ENCODE results near the gene NCEH1.
"Not testable (repeated sequence)": the region's sequence is repeated elsewhere in the genome, so short reads cannot be mapped to it uniquely, and the experiment has no call there.

Gene NCEH1

GRCh38 chr3:172705170-172705569 lies 5.7 kb downstream of the NCEH1 start:
- no peak for DNase-seq

DNA sequence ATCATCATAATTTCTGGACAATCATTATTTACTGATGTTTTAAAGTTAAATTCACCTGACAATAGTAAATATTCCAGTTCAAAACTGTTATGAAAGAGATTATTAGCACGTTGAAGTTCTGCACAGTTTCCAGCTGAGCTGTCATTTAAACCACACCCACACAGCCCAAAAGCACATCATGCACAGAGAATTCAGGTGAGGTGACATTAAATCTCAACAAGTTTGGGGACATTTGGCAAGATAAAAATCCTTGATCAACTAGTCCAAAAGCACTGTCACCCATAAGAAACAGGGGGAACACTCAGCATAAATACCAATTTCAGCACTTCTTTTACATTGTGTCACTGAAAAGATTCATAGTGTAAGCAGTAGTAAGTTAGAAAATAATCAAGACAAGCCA lies 6.9 kb downstream of the NCEH1 start:
- DNase-seq: no peak

DNA sequence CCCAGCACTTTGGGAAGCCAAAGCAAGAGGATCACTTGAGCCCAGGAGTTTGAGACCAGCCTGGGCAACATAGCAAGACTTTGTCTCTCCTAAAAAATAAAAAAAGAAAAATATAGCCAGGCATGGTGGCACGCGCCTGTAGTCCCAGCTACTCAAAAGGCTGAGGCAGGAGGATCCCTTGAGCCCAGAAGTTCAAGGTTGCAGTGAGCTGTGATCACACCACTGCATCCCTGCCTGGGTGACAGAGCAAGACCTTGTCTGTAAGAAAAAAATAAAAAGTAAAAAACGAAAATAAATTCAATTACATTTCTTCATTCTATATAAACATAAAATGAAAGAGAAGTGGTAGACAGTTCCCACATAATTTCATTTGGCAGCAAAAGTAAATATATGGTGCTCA lies 8.1 kb downstream of the NCEH1 start:
- DNase-seq: not testable (repeated sequence)

DNA sequence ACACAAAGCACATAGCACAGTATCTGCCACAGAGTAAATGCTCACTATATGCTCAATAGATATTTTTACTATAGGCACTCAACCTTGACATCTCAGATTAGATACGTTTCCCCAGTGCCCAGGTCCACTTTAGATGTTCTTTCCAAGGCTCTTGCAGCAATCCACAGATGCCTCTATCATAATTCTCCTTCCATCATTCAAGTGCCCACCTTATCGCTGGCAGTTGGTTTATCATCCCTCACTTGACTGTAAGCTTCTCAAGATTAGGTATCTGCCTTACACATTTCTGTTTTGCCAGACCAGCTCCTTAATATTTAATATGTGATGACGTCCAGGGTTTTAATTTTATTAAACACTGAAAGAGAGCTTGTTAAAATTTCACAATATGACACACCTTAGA lies 8.6 kb downstream of the NCEH1 start:
- no peak for DNase-seq

DNA sequence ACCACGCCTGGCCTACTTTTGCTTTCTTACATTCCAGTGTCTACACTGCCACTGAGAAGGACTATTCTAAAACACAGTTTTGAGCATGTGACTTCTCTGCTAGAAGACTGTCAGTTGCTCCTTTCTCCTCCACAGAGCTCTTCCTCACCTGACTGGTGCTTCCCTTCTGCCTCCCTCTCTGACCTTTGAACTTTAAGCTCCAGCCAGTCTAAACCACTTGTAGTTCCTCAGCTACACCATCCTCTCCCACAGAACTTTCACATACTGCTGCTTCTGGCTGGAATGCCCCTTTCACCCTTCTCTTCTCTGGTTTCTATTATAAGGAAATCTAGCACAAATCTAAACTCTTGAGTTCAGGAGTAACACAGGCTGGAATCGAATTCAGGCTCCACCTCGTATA lies 9.1 kb downstream of the NCEH1 start:
- no peak for DNase-seq

- DNase-seq: no peak
Measured at GRCh38 chr3:172700936-172701455, 9.9 kb downstream of the NCEH1 start.

GRCh38 chr3:172700256-172700655 lies 10.6 kb downstream of the NCEH1 start:
- DNase-seq: no peak

DNA sequence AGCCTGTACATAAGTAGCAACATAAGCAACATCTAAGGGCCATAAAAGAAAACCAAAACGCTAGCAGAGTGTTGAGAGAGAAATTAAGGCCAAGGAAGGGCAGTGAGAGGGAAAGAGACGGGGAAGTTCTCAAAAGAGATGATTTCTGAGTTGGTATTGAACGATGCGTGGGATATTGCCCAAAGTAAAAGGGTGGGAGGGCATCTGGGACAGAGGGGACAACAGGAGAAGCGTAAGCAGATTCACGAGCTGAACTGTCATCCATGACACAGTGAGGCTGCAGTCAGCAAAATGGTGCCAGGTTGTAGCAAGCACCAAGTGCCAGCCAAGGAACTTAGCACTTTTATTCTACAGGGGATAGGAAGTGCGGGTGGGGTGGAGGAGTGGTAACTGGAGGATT lies 11.8 kb downstream of the NCEH1 start:
- DNase-seq: no peak

DNA sequence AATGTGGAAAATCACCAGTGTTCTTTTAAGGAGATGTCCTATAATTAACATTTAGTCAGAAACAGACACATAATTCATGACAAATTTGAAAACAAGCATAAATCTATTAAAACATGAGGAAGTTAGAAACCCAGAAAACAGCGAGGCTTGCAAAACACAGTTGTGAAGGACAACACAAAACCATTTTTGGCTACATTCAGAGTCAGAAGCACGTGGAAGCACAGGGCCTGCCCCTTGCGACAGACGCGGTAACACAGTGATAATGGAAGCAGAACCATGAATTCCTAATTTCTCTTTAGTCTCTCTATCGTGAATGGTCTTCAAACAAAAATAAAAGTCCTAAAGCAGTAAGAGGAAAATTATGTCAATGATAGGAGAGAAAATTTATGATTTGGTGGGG lies 12.2 kb downstream of the NCEH1 start:
- DNase-seq: no peak

DNA sequence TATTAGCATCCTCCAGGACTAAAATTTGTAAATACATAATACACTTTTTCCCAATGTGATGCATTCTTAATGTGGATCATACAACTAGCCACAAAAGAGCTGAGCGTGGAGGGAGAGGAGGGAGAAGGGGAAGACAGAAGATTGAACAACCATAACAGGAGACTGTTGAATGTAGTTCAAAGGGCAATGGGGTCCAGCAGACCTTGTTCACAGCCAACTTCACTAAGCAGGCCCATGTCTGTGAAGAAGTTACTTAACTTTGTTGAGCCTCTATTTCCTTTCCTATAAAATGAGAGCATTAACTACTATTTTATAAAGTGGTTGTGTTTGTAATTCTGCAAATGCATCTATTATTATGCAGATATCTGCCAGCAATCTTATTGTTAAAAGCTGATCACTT lies 13.3 kb downstream of the NCEH1 start:
- no peak for DNase-seq

DNA sequence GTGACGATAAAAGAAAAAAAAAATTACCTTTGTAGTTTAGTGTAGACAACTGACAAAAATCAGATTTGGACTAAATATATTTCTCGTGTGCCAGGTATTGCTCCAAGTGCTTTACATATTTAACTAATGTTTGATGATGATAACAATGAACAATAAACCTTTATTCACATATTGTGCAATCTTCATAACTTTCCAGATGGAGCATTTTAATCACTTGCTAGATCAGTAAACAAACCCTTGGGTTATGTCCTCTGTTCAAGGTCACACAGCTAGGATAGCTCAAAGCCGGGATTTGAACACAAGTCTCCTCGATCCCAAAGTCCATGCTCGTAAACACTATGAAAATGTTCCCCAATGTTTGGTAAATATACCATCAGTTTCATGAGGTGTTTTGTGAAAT lies 14.5 kb downstream of the NCEH1 start:
- DNase-seq: no peak

GRCh38 chr3:172694573-172695246 lies 16.2 kb downstream of the NCEH1 start:
- DNase-seq: no peak

DNA sequence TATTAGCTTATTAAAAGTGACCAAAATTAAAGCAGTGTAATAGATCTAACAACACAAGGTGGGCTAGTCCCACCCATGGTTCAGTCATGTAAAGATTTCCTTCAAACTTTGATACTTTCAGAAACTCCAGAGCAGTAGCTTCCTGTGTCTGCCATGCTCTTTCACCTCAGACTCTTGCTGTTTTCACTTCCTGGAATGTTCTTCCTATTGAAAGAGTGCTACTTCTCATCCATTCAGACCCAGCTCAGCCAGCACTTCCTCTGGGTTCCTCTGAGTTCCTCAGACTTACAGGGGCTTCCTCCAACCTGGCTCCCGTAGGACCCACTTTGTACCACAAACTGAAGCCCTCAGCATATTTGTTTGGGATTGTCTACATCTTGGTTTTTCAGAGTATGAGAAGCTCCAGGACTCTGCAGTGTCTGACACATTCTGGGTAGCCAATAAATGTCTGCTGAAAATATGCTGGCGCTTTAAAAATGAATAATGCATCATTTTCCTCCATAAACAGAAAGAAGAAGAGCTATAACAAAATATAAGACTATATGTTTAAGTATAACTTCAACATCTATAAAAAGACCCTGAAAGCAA lies 18.0 kb downstream of the NCEH1 start:
- DNase-seq: no peak

DNA sequence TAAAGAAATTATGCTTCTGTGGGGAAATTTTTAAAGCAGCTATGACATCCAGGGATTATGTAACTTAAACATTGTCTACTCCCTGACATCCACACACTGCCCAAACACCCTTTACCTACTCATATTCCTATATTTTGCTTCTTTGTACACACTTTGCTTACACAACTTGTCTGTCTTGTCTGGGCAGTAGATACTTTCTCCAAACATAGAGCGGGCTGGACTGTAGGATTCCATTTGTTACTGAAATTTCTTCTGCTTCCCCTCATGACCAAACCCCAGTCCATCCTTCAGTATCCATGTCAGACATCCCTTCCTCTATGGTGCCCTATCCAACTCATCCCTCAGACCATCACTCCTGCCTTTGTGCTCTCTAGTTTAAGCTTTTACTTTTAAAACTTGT lies 19.9 kb downstream of the NCEH1 start:
- DNase-seq: no peak

GRCh38 chr3:172688588-172688987 lies 22.3 kb downstream of the NCEH1 start:
- no peak for DNase-seq

GRCh38 chr3:172687501-172687900 lies 23.4 kb downstream of the NCEH1 start:
- no peak for DNase-seq

DNA sequence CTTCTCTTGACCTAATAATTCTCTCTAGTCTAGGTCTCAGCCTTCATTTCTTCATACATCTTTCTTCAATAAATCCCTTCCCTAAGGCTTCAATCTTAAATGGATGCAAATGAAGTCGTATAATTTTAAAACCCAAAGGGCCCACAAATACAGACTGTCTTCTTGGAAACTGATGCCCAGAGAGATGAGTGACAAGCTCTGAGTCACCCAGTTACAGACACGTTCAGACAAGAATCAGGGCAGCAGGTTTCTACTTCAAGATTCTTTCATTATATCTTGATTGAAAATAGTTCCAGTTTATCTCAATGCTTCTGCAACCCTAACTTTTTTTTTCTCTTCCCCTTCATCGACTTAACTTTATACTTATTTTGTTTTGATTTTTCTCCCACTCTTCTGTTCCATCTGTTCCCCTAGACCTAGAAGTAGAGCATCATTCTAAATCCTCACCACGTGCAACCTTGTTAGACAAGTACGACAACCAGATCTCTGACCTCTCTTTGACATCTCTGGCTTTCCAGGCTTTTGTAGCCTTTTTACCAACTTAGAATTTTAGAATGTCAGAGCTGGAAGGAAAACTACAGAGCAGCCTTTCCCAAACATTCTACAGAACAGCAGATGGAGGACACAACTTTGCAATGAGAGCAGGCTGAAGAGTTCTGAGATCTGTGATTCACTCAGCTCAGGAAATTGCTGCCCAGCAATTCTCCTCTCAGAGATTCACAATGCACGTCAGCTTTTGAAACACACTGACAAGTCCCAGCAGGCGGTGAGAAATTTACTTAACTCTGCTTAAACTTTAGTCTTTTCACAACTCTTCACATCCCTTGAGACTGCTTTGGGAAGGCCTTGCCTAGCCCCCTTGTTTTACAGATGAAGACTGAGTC lies 25.3 kb downstream of the NCEH1 start:
- DNase-seq: no peak

DNA sequence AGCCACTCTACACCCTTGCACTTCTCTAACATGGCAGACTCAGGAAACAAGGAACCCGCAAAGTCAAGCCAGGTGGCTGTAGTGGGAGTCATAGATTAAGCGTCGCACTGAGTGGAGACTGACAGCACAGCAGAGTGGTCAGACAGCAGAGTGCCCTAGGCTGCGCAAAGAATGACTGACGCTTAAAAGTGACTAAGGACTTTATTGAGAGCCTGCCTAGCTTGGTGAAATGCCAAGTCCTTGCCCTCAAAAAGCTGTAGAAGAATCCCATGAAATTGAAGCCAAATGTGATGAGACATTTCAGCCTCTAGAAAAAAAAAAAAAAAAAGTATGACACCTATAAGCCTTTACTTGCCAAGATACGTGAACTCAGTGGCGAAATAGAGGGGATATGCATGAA lies 30.2 kb downstream of the NCEH1 start:
- DNase-seq: peak; percentile 60

DNA sequence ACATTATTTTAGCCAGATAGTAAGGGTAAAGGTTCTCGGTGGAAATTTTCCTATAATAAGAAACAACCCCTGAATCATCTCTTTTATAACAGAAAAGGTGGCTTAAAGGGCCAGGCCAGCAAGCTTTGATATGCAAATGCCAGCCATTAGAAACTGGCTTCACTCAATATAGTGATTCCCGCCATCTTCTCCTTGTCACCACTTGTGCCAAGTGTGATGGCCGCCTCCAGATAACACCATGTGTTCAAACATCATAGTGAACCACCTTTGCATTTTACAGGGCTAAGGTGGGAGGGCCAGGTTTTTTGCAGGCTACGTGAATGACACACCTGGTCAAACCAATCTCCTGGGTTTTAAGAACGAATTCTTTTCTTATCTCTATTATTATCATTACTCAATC lies 31.3 kb downstream of the NCEH1 start:
- DNase-seq: no peak

- DNase-seq: no peak
Measured at GRCh38 chr3:172678068-172678467, 32.8 kb downstream of the NCEH1 start.

- DNase-seq: no peak
Measured at GRCh38 chr3:172676196-172676922, 34.5 kb downstream of the NCEH1 start.

- peak; percentile 65 for DNase-seq
Measured at GRCh38 chr3:172675441-172676193, 35.2 kb downstream of the NCEH1 start.
